HFFc6 (cell line): Measurements from ENCODE around the gene LTF. TPM values are rescaled to one million over a fixed set of nuclear protein-coding genes. Genes with fewer than 3 reads are reported as not detected.
"Not testable (repeated sequence)": the region's sequence is repeated elsewhere in the genome, so short reads cannot be mapped to it uniquely, and the experiment has no call there.

Experiments used
- DNase-seq: peaks from one replicate; pipeline ENCODE4 v3.0.0-alpha.2; 2018
- H3K27ac Mint-ChIP-seq: 2 replicates; pipeline ENCODE4 v1.8.0; 2020; ENCODE audit warnings: mild to moderate bottlenecking, mixed read lengths
- H3K27me3 Mint-ChIP-seq: 2 replicates; pipeline ENCODE4 v1.8.0; 2021; ENCODE audit warnings: mild to moderate bottlenecking, moderate library complexity, mixed read lengths; ENCODE audit not compliant: insufficient read depth
- H3K36me3 Mint-ChIP-seq: 2 replicates; pipeline ENCODE4 v1.8.0; 2021; ENCODE audit warnings: low read depth, mixed read lengths
- H3K4me1 Mint-ChIP-seq: 2 replicates; pipeline ENCODE4 v1.8.0; 2020; ENCODE audit warnings: low read depth, mixed read lengths
- H3K4me3 Mint-ChIP-seq: 2 replicates; pipeline ENCODE4 v1.8.0; 2020; ENCODE audit warnings: mild to moderate bottlenecking, moderate library complexity, mixed read lengths
- H3K9me3 Mint-ChIP-seq: 2 replicates; pipeline ENCODE4 v1.8.0; 2020; ENCODE audit warnings: mild to moderate bottlenecking, mixed read lengths
- total RNA-seq, 6 experiments: library from RNA; stranded (reverse); fragmentation: NEBNext Ultra II Directional; extraction: Animal tissue kit (Norgen Biotek cat#: 25700); gene quantifications; 2 replicates in 1 of 6; 3 replicates in 5 of 6; pipeline ENCODE4 v1.2.3, GENCODE V29; 2021
- TF ChIP-seq, protein P1 (sequence below): fragments of 200-600 bp; sonication (generic); IDR thresholded peaks from 2 replicates; pipeline ENCODE4 v1.5.0; 2021; ENCODE audit warnings: antibody characterized with exemption, mild to moderate bottlenecking

The LTF gene
- total RNA-seq, 6 experiments from 2014 or later = 0.40 TPM; not detected in 5

DNA sequence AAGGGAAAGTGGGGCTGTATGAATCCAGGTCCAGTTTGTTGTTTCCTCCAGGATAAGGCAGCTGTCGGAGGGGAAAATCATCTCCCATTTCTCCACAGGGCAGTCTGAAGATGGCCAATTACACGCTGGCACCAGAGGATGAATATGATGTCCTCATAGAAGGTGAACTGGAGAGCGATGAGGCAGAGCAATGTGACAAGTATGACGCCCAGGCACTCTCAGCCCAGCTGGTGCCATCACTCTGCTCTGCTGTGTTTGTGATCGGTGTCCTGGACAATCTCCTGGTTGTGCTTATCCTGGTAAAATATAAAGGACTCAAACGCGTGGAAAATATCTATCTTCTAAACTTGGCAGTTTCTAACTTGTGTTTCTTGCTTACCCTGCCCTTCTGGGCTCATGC, 56.7 kb downstream of the LTF start:
- TF ChIP-seq, protein P1, sequence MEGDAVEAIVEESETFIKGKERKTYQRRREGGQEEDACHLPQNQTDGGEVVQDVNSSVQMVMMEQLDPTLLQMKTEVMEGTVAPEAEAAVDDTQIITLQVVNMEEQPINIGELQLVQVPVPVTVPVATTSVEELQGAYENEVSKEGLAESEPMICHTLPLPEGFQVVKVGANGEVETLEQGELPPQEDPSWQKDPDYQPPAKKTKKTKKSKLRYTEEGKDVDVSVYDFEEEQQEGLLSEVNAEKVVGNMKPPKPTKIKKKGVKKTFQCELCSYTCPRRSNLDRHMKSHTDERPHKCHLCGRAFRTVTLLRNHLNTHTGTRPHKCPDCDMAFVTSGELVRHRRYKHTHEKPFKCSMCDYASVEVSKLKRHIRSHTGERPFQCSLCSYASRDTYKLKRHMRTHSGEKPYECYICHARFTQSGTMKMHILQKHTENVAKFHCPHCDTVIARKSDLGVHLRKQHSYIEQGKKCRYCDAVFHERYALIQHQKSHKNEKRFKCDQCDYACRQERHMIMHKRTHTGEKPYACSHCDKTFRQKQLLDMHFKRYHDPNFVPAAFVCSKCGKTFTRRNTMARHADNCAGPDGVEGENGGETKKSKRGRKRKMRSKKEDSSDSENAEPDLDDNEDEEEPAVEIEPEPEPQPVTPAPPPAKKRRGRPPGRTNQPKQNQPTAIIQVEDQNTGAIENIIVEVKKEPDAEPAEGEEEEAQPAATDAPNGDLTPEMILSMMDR = no peak
- H3K4me1 Mint-ChIP-seq = peaks cover 45% of the 10 kb centered on the region
- H3K4me3 Mint-ChIP-seq = peak overlapping the region; percentile 69; the same call in 1 of the 2 replicates
- peaks cover 1% of the 10 kb centered on the region; the same call in 1 of the 2 replicates for H3K9me3 Mint-ChIP-seq
- H3K27ac Mint-ChIP-seq = peak overlapping the region; percentile 55
- H3K36me3 Mint-ChIP-seq = no peaks in the 10 kb centered on the region
- peaks cover 27% of the 10 kb centered on the region for H3K27me3 Mint-ChIP-seq
- DNase-seq = no peak

DNA sequence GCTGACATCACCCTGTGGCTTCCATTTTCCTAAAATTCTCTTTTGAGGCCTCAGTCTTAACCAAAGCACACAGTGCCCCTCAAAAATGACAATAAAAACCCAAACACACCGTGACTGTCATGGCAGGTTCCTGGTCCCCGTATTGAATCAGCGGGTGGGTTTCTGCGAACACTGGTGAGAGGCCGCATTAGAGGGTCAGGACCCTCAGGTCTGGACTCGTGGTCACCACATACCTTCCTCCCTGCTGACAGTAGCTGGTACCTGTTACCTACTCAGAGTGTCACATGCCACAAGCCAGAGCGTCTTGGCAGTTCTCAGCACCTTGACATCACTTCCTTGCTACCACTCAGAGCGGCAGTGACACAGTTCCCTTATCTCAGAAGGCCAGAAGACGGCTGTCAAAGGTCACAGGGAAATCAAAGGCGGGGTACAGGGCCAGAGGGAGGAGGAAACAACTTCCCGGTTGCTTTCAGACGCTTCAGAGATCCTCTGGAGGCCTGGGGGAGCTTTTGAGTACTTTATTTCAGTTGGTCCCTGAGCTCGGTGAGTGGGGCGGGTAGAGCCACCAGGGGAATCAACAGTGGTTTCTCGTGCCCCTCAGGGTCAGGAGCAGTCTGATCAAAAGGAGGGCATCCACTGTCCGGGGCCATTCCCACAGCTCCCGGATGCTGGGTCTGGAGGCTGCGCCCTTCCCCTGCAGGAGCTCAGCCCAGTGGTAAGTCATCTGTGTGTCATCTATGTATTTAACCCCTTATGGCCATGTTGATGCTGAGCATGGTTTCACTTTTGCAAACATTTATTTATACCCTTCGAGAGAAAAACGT, 57.7 kb downstream of the LTF start, which contains the start of the genes CCR5AS and CCRL2:
CCR5AS (minus strand) TSS at position 279 of the 824 bp plus-strand sequence.
CCRL2 (plus strand) TSS at position 472 of the 824 bp plus-strand sequence. CDS start 821 bp downstream, outside the sequence.
- no peak for DNase-seq
- Mint-ChIP-seq H3K27me3 (peaks cover 26% of the 10 kb centered on the region), H3K36me3 (no peaks in the 10 kb centered on the region), H3K27ac (peak within 1 kb of the TSS; percentile 73), H3K9me3 (peaks cover 4% of the 10 kb centered on the region; the same call in 1 of the 2 replicates), H3K4me1 (peaks cover 39% of the 10 kb centered on the region), H3K4me3 (peak within 1 kb of the TSS; percentile 69)
- TF ChIP-seq, protein P1 = no peak

DNA sequence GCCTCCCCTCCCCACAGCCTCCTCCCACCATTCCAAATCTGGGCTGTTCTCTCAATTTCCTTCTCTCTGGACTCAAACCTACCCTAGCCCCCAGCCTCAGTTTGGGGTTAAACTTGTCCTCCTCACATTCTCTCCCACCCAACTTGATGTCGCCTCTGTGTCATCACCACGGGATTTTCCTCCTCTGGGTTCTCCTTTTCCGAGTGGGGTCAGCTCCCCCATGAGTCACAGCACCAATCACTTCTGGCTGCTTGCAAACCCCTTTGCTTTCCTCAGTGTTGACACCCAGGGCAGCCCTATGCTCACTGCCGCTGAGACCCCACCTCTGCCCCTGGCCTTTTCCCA, 58.3 kb downstream of the LTF start:
- Mint-ChIP-seq H3K36me3 (no peaks in the 10 kb centered on the region), H3K27ac (no peak overlapping the region), H3K4me1 (peaks cover 39% of the 10 kb centered on the region), H3K4me3 (peak overlapping the region; percentile 6; the same call in 1 of the 2 replicates), H3K9me3 (peaks cover 4% of the 10 kb centered on the region; the same call in 1 of the 2 replicates), H3K27me3 (peaks cover 26% of the 10 kb centered on the region)
- no peak for DNase-seq
- TF ChIP-seq, protein P1 = no peak

DNA sequence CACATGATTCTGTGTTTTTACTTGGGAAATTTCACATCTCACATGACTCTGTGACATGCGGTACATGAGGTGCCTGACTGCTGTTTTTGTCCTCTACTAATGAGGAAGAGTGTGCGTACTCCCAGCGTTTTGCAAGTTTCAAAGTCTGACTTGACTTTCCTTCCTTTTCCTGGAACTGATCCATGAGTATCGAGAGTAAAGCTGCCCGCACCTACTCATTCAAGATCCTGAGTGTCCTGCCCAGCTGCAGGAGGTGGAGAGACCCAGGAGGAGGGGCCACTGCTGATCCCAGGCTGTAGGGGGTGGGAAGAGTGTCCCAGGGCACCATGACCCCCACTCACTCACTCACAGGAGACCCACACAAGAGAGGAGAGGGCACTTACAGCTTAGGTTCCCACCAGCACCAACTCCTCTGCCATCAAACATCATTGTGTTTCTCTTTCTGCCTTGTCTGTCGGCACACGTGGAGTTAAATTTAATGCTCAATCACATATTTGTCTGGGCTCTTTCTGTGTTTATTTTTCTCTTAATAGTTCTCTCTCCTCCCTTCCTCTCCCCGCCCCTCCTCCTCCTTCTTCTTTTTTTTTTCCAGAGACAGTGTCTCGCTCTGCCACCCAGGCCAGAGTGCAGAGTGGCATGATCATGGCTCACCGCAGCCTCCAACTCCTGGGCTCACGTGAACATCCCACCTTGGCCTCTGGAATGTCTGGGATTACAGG, 59.2 kb downstream of the LTF start:
- TF ChIP-seq, protein P1 = no peak
- Mint-ChIP-seq H3K27me3 (peaks cover 26% of the 10 kb centered on the region), H3K4me1 (peaks cover 39% of the 10 kb centered on the region), H3K9me3 (peaks cover 4% of the 10 kb centered on the region; the same call in 1 of the 2 replicates), H3K36me3 (no peaks in the 10 kb centered on the region), H3K27ac (no peak overlapping the region), H3K4me3 (no peak overlapping the region; the same call in 1 of the 2 replicates)
- DNase-seq = no peak

DNA sequence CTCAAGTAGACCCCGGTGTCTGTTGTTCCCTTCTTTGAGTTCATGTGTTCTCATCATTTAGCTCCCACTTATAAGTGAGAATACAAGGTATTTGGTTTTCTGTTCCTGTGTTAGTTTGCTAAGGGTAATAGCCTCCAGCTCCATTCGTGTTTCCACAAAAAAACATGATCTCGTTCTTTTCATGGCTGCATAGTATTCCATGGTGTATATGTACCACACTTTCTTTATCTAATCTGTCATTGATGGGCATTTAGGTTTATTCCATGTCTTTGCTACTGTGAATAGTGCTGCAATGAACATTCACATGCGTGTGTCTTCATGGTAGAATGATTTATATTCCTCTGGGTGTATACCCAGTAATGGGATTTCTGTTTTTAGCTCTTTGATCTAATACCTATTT, 61.8 kb downstream of the LTF start:
- H3K27me3 Mint-ChIP-seq = peaks cover 21% of the 10 kb centered on the region
- not testable (repeated sequence) for H3K36me3 Mint-ChIP-seq, H3K27ac Mint-ChIP-seq, H3K4me3 Mint-ChIP-seq, H3K9me3 Mint-ChIP-seq, DNase-seq
- peaks cover 27% of the 10 kb centered on the region for H3K4me1 Mint-ChIP-seq
